Epithelial cell of proximal tubule (primary cell): Measurements from ENCODE around the gene KCTD16. TPM values are rescaled to one million over a fixed set of nuclear protein-coding genes. Genes with fewer than 3 reads are reported as not detected.

Experiments used
- DNase-seq: peaks from one replicate; pipeline ENCODE4 v3.0.0-alpha.2; 2011; ENCODE audit warnings: low read depth
- H3K4me3 ChIP-seq: 2 replicates; pipeline ENCODE4 v1.5.1; 2011; ENCODE audit warnings: low read depth, mild to moderate bottlenecking, low read length
- total RNA-seq: library from RNA; depleted of rRNA; stranded (reverse); fragments of >200 nt; gene quantifications from 2 replicates; pipeline ENCODE4 v1.2.3, GENCODE V29; 2015
- TF ChIP-seq, protein P1 (sequence below): conservative IDR thresholded peaks from 2 replicates; pipeline ENCODE4 v1.5.1; 2012; ENCODE audit warnings: low read depth, mild to moderate bottlenecking, low read length

The KCTD16 gene
- total RNA-seq, 1 donor from 2014 or later = 0.06 TPM

DNA sequence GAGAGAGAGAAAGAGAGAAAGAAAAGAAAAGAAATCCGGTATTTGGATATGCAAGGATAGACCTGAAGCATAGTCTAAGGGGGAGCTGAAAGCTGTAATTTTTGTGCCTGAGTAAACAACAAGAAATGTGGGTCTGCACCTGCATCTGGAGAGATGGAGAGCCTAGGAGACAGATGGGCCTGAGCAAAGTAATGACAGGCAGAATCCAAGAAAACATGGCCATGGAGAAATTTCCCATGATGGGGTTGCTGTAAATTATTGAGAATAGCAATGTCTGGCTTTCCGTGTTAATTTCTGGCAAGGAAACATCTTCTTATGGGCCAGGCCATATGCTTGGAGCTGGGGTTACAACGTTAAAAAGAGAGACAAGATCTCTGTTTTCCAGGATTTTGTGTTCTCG is 40.4 kb upstream of the KCTD16 start:
- DNase-seq = no peak
- no peak overlapping the region for H3K4me3 ChIP-seq
- TF ChIP-seq, protein P1, sequence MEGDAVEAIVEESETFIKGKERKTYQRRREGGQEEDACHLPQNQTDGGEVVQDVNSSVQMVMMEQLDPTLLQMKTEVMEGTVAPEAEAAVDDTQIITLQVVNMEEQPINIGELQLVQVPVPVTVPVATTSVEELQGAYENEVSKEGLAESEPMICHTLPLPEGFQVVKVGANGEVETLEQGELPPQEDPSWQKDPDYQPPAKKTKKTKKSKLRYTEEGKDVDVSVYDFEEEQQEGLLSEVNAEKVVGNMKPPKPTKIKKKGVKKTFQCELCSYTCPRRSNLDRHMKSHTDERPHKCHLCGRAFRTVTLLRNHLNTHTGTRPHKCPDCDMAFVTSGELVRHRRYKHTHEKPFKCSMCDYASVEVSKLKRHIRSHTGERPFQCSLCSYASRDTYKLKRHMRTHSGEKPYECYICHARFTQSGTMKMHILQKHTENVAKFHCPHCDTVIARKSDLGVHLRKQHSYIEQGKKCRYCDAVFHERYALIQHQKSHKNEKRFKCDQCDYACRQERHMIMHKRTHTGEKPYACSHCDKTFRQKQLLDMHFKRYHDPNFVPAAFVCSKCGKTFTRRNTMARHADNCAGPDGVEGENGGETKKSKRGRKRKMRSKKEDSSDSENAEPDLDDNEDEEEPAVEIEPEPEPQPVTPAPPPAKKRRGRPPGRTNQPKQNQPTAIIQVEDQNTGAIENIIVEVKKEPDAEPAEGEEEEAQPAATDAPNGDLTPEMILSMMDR = no peak

DNA sequence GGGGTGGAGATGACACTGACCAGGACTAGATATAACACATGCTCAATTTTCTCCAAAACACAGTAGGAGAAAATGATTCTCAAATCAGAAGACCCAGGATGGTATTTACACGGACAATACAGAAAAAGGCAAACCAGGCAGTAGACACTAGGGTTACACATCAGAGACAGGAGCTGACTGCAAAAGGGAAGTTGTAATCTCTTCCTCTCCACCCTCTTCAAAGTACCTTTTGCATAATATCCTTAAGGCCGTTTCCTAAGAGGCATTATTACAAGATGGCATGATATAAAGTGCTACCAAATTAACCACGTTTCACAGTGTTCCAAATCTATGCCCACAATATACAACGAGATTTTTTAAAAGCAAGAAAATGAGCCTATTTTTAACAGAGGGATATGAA is 39.4 kb upstream of the KCTD16 start:
- DNase-seq = no peak
- TF ChIP-seq, protein P1 = no peak
- H3K4me3 ChIP-seq = no peak overlapping the region

DNA sequence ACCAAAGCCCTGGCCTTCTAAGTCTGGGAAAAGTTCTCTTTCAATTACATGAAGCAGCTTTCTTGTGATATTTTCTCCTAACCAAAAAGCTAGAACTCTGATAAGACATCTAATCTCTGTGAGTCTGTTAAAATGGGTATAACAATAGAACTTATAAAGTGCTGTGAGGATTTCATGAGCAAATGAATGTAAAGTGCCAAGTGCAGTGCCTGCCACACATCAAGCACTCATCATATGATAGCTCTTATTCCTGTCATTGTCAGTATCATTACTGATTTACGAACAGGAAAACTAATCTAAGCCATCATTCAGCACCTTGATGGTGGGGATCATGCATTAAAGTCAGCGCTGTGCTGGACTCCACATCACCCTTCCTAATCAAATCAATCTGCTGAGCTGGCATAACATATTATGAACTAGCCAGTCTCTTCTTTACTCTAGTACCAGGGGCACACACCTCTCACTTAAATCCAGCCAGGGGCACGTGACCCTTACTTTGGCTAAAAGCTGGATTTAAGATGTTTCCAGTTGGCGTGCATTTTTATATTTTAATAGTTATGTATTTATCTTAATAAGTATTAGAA is 37.5 kb upstream of the KCTD16 start:
- no peak for DNase-seq
- TF ChIP-seq, protein P1 = no peak
- no peak overlapping the region for H3K4me3 ChIP-seq

DNA sequence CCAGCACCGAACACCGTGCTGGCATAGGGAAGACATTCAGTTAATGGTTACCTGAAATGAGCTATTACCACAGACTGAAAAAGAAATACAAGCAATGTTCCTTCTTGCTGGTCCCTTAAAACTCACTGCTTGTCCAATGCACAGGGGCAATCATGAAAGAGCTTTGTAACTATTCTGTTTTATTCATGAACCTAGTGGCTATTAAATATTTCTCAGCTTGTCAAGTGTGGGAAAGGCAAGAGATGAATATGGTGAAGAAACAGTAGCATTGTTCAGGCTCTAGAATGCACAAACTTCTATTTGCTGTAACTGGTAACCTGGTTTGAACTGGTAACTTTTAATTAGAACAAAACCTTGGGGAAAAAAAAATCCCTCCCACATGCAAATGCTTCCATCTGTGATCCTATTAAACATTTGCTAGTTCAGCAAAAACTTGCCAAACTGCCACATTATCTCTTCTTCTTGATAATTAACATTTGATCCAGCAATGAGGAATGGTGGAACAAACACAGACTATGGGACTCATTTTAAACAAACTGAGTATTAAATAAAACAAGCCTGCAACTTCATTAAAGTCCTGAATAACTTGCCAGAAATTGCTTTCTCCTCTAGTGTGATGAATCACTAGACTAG is 36.4 kb upstream of the KCTD16 start:
- TF ChIP-seq, protein P1 = no peak
- no peak overlapping the region for H3K4me3 ChIP-seq
- no peak for DNase-seq

DNA sequence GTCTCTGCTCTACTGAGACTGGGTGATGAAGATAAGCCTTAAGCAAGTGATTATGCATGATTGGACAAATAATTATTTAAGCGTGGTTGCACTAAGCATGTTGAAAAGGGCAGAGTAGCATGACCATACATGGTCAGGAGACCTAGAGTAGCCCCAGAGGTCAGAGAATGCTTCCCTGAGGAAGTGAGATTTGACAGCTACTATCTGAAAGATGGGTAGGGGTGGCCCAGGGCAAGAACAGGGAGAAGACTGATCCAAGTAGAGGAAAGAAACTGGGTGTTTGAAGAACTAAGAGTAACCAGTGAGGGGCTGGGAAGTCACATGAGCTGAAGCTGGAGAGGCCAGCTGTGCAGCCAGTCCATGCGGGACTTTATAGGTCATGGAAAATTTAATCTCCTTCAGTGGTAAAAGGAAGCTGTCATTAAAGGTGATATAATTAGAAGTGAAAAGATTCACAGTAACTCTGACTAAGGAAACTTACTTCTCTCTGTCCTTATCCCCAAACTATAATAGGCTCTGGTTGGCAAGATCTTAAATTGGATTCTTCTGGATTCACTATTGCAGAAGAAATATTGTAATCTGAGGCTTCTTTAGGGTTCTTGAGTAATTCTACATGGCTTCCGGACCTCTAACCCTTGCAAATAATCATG is 35.4 kb upstream of the KCTD16 start:
- no peak overlapping the region for H3K4me3 ChIP-seq
- TF ChIP-seq, protein P1 = no peak
- DNase-seq = no peak

DNA sequence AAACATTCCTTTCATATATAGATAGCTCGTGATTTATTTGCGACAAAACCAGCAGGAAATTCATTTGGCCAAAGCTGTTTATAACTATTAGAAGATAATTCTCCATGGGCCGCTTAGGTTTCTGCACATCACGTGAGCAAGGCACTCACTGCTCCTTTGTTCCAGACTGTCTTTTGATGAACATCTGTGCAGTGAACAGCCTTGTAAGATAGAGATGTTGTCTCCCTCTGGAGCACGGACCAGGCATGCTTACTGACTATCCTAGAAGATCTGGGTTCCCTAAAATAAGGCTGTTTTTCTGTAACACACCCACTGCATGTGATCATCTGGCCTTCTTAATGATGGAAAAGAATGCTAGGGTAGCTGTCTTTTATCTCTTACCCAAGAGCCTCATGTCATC is 31.1 kb upstream of the KCTD16 start:
- DNase-seq = no peak
- H3K4me3 ChIP-seq = no peak overlapping the region
- TF ChIP-seq, protein P1 = no peak
